Measurements from ENCODE around the gene RIPK4.

RIPK4 gene

DNA sequence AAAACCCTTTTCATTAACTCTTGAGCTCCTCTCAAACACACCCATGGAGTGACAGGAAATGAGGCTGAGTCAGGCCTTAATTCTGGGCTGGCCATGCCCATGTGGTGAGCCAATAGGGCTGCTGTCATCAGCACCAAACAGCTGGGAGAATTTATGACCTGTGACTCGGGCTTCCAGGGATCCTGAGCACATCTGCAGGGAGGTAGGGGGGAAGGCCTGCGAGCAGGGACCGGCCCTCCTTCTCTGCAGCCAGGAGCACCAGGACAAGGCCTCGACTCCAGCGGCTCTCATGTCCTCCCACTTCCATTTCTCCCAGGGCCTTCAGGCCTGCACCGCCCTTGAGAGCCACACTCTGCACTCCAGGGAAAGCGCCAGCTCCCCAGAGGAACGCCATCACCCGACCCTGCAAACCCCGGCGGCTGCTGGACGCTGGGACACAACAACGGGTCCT is 14.6 kb downstream of the RIPK4 start:
- DNase-seq = no peak

DNA sequence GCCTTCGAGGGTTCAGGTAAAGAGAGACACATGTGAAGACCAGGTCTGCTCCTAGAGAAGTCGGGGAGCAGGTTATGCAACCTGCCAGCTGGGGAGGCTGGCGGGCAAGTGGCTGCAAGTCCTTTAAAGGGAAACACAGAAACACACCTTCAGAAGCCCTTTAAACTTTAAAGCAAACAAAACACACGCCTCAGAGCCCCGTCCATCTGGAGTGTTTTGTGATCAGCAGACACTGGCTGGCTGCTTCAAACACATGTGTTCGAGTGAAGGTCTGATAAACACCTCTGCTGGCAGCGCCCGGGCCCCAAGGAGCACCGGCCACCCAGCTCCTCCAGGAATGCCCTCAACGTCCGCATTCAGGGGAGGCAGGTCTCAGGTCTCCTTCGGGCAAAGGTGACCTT is 15.2 kb downstream of the RIPK4 start:
- no peak for DNase-seq

DNA sequence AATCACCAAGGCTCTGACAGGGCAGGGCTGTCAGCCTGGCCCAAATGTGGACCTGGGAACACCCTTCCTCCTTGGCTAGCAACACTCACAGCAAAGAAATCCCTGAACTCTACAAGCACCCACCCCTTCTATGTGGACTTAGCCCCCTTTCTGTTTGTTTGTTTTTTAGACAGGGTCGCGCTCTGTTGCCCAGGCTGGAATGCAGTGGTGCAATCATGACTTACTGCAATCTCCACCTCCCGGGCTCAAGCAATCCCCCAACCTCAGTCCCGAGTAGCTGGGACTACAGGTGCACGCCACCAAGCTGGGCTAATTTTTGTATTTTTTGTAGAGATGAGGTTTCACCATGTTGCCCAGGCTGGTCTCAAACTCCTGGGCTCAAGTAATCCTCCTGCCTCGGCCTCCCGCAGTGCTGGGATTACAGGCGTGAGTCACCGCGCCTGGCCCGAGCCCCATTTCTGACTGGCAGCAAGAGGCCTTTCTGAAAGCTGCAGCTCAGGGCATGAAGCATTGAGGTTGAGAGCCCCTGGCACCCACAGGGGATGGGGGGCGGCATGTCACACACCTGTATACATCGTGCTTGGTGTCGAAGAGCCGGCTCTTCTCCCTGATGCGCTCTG is 16.2 kb downstream of the RIPK4 start:
- no peak for DNase-seq

DNA sequence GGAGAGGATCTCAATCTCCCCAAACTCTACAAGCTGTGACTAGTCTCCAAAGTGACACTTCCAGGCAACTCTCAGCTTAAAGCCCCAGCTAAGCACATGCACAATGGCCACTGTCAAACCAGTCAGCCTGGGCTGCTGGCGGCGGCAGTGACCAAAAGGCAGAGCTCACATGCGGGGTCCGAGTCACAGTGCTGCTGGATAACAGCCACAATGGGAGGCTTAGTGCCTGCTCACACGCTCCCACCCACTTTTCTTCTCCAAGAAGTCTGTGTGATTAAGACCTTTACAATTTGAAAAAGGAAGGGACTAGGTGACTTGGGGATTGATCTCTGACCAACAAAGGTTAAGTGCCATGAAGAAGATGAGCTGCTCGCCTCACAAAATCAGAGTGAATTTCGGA is 16.8 kb downstream of the RIPK4 start:
- DNase-seq = no peak

DNA sequence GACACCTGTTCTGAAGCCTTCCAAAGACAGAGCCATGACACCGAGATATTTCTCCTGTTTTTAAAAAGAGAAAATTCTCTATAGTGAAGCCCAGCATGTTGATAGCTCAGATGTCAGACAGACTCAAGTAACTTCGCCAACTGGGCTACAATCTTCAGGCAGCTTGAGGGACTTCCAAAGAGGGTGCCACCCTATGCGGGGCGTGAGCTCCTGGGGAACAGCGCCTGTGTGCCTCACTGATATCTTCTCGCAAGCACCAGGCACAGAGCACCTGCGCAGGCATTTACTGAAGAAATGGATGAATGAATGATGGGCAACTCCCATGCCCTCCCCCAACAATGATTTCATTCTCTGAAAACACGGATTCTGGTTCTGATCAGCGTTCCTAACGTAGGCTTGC is 17.6 kb downstream of the RIPK4 start:
- no peak for DNase-seq

DNA sequence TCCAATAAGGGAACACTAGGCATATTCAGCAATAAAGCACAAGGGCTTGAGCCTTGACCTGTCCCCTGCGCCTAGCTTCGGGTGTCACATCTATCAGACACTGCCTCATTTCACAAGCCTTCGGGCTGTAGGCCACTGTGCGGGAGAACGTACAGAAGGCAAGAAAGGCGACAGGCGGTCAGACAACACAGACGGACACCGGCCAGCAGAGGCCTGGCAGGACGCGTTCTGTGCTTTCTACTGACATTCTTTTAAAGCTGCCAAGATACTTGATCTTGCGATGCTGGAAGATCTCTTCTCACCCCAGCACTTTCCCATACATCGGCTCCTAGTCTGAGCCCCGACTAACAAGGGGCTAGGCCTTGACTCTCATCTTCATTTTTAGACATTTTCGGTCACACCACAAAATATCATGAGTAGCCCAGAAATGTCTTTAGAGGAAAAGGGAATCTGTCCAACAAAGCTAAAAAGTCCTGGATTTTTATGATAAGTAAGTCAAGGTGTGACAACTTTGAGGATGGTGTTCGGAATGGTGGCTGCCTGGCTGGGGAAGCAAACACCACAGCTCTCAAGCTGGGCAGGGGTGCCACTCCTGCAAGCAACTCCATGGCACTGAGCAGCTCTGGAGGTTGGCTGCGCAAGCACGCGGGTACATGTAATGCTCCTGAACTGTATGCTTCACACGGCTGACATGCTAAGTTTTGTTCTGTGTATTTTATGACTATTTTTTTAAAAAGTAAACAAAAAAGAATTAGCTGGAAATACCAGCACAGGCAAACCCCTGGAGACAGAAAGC is 18.7 kb downstream of the RIPK4 start:
- DNase-seq = no peak

DNA sequence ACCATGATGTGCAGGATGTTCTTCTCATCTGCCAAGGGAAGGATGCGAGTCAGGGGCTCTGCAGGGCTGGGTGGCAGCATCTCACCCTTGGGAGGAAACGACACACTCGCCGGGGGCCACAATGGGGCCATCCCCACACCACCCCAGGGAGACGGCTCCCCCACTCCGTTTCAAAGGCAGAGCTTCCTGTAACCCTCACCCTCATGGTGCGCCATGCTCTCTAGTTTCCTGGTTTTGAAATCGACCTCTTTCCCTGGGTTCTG is 20.2 kb downstream of the RIPK4 start:
- no peak for DNase-seq

DNA sequence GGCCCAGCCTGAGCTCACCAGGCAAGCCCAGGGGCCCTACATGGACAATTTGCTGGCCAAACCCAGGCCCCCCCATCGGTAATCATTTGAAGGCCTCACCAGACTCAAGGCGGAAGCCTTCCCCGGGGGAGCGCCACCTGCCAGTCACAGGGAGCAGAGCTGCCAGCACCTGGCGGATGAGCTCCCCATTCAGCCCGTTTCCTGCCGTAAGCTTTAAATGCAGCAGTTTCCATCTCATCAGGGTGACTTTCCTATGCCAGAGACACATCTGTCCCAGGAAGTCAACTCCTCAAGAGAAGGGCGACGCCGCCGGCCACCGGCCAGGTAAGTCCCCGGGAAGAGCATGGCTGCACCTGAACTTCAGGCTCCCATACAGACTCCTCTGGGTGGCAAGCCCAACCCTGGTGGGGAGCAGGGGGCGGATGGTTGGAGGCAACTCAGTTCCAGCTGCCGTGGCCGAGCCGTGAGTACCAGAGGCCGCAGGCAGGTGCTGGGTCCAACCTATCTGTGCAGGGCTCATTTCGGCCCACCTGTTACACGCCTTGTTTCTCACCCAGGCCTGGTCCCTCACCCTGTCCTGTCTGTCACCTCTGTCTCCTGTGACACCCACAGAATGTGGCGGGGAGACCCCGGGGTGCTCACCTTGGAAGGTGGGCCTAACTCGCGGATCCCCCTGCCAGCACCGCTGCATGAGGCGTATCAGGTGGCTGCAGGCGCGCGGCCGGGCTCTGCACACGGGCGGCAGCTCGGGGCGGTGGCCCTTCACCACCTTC is 20.7 kb downstream of the RIPK4 start:
- DNase-seq = no peak

DNA sequence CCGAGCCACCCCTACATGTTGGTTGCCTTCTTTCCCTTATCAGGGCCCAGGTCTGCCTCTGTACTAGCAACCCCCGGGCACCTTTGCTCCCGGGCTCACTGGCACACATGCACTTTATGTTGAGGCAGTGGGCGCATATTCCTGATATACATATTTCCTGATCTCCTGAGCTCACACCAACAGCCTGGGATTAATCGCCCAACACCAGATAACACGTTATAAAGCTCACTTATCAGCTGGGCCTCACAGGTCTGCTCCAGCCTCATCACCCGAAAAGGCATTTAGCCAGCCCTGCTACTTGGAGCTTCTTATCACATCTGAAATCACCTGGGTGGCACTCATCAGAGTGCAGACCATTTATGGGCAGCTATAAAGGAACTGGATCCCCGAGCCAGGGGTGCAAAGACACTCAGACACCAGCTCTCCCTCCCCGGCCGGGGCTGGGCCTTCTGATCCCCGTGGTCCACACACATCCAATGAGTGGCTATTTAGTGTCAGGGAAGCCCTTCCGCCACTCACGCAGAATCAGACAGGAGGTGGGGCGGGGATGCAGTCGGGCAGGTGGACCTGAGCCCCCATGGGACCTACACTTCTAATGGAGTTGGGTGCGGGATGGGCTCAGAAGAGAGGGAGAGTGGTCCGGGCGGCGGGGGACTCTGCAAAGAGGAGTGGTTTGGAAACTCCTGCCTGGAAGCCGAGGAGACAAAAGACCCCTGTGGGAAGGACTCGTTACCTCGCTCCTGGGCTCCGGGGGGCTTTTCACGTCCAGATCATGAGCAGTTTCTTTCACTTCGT is 21.6 kb downstream of the RIPK4 start:
- no peak for DNase-seq

DNA sequence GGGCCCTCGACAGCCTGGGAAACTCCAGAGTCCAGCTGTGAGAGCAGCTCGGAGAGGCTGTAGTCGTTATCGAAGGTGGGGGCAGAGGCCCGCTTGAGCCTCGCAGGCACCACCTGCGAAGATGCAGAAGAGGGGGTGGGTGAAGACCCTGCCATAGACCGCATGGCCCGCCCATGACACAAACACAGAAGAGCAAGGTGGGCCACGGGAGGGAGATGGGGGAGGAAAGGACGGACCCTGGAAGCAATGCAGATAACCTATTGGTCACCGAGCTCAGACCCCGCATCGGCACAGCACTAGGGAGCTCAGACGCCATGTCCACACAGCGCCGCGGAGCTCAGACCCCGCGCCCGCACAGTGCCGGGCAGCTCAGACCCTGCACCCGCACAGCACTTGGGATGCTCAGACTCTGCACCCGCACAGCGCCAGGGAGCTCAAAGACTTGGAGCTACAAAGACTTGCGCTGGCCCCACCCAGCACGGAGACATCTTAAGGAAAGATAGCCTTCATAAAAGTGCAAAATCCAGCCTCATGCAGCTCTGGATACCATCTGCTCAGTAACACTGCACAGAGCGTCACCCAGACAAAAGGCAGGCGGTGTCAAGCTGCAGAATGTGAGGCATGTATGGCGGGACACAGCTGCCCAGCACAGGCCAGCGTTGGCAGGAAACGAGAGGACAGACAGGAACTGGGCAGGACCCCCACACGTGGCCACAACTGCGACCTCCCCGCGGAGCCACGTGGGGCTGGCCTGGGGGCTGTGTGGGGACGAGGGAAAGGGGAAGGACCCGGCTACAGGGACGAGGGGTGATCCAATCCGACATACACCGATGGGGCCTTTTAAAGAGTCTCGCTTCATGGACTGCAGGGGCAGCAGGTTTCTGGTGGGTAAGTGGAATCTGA is 22.6 kb downstream of the RIPK4 start:
- DNase-seq = no peak

DNA sequence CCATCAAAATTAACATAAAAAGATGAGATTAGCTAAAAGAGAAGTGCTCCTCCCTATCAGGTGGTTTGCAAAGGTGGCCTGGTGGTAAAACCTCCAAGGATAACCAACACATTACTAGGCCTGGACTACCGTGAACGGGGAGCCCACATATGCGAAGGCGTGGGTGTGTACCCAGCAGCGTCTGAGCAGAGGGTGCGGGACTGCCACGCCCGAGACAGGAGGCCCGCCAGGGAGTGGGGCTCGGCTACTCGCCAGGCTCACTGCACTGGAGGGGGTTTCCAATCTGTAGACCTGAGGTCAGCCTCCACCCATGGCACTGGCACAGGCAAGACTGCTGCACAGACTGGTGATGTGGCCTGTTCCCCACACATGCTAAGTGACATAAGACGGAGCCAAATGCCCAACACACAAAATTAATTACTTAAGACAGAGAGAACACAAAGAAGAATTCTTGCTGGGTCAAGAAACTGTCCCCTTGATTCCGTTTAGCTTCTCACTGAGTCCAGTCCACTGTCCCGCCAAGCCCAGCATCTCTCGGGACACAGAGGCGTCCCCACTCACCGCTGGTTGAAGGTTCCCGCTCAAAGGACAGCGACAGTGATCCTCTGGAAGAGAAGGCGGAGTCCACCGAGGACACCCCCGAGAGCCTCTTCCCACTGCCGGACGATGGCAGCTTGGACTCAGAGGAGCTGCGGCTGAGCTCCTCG is 23.4 kb downstream of the RIPK4 start:
- DNase-seq = no peak

DNA sequence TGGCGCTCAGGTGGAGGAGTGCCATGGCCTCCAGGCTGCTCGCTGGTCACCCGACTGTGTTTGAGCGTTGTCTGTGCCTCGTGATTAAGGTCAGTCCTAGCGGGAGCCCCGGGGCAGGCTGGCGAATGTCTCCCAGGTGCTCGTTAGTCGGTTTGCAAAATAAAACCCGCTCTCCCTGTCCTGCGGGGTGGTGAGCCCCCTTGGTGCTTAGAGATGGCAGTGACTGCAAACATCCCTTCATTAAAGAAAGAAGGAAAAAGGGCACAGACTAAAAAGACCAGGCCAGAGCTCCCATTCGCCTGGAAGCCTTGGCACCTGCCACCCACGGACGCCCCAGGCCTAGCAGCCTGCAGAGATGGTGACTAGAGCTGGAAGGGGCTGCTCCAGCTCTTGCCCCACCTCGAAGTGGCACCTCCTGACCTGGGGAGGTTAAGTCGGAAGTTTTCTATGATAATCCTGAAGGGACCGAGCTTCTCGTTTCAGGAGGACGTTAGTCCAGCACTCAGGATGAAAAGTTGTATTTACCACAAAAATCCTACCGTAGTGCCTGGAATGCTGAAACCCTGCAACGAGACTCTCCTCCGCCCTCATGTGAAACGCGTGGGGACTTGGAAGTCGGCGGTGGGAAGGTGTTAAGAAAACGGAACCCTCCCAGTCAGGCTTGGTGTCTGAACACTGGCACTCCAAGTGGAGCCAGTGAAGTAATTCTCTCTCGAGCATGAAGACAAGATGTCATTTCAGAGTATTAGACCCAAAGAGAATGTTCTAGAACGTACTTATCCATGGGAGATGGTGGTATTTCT is 24.6 kb downstream of the RIPK4 start:
- no peak for DNase-seq

DNA sequence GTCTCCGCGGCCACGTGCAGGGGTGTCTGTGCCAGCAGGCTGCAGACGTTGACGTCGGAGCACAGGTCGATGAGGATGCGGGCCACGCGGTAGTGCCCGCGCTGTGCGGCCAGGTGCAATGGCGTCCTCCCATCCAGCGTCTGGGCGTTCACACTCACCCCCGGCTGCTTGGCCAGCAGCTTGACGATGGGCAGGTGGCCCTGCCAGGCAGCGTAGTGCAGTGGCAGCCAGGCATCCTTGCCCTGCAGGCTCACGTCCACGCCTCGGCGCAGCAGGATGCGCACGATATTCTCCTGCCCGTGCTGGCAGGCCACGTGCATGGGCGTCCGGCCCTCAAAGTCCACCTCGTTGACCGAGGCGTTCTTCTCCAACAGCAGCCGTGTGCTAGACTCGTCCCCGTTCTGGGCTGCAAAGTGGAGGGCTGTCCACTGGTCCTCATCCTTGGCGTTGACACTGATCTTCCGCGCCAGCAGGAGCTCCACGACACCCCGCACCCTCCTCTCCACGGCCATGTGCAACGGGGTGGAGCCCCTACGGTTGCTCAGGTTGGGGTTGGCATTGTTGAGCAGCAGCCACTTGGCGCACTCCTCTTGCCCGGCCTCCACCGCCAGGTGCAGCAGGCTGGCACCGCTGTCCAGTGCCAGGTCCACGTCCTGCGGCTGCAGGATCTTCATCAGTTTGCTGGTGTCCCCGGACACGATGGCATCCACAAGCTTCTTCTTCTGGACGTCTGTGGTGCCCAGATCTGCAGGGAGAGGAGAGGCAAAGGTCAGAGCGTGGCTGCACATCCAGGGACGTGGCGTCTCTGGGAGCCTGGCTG is 25.4 kb downstream of the RIPK4 start:
- no peak for DNase-seq

DNA sequence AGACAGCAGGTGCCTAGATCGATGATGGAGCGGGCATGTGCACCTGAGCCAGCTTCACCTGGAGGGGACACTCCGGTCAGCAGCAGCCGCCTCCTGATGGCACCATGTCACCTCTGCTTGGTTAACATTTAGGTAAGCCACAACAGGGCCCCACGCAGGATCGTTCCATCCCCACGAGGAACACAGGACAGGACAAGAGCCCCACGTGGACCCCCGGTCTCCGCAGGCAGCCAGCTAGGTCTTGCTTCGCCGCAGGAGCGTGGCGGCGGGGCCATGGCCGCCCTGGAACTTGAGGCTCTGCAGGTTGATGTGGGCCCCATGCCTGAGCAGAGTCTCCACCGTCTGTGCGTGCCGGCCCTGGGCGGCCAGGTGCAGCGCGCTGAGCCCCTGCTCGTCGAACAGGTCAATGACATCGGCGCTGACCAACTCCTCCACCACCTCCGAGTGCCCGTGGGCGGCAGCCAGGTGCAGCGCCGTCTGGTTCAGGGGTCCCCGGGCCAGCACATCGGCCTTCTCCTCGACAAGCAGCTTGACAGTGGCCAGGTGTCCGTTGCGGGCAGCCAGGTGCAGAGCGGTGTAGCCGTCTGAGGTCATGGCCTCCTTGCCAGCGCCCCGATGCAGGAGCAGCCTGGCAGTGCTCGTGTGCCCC is 26.1 kb downstream of the RIPK4 start:
- no peak for DNase-seq

DNA sequence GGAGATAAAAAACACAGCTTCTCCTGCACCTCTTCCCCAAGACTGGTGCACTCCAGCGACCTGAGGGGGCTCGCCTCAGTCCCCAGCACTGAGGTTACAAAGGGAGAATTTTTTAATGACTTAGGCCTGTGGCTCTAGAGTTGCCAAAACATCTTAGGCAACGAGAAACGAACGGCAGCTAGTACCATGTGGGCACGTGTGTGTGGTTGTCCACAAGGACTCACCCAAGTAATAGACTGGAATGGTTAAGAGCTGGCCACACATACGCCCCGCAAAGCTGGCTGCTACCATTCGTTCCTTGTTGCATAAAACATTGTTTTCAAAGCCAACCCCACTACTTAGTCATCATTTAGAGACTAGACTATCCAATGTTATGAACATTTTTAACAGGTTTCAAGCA is 26.9 kb downstream of the RIPK4 start:
- DNase-seq = no peak

DNA sequence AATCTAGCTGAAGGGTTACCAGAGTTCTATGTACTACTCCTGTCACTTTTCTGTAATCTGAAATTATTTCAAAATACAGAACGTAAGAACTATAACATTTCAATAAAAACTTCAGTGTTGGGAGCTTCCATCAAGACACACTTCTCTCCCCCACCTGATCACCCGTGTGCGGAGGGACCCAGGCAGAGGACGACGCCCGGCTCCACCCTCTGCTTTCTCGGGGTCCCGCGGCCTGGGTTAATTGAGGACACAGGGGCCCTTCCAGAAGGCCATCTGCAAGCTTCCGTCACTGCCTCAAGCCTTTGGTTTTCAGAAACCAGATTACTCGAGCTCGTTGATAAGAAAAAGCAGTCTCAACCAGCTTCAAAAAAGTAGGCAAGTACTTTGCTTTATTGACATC is 27.8 kb downstream of the RIPK4 start:
- DNase-seq = no peak

DNA sequence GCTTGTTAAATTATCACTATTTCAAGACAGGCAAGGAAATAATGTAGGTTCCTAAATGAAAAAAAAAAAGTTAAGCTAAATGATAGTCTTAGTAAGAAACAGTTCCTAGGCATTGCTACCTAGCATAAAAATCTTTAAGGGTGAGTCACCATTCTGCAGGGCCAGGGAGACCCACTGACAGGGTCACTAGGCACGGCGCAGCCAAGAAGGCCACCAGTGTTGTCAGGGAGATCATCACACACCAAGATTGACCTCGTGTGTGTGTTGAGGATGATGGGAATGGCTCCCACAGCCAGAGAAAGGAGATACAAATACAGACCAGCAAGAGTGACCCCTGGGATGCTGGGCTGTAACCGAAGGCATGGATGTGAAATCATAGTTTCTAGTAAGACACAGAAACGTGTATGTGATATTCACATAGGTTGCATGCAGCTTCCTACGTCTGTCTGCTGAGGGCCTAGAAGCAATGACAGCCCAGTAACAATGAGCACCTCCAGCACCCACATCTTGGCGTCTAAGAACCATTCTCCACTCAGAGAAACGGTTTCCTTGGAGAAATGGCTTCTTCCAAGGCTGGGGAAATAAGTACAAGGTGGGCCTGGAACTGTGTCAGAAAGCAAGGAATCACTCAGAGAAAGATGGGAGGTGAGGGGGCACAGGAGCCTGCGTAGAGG is 29.1 kb downstream of the RIPK4 start:
- no peak for DNase-seq

DNA sequence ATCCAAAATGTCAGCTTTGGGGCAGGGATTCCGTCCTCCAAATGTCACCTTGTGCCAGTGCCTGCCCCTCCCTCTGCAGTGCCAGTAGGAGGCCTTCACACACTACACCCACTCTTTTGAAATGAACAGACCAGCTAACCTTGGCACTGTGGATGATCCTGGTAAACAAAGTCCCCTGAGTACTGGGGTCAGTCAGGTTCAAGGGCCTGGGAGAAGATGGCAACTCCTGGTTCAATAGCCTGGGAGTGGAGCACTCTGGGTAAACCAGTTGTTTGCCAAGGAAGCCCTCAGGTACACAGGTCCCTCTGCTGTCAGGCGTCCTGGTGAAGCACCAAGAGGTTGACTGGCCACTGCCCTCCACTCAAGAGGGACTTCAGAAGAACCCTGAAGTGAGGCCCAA is 30.4 kb downstream of the RIPK4 start:
- DNase-seq = no peak

Data from DMS 273 treated with DMSO at 0.1 percent for 48 hours (cell line).